H1 (cell line): Measurements from ENCODE around the gene ITPR1. TPM values are rescaled to one million over a fixed set of nuclear protein-coding genes. Genes with fewer than 3 reads are reported as not detected.

Source experiments
- JUND ChIP-seq: IDR thresholded peaks from 2 replicates; pipeline ENCODE4 v1.6.1; 2011; ENCODE audit warnings: mild to moderate bottlenecking, improper control_type of control experiment, low read length
- polyA plus RNA-seq, 7 experiments: library from polyadenylated mRNA; depleted of rRNA in 3 of 7; stranded (reverse) in 5 of 7; unstranded in 2 of 7; fragments of >200 nt in 5 of 7; fragments of 200-250 nt in 2 of 7; gene quantifications; 1 replicate in 5 of 7; 2 replicates in 1 of 7; 4 replicates in 1 of 7; pipeline versions ENCODE4 v1.2.1 to v1.2.3, GENCODE V29; 2011 to 2013; ENCODE audit warnings: missing spikeins in 2 of 7, mixed read lengths in 2 of 7
- total RNA-seq: library from RNA; stranded (reverse); fragmentation: NEBNext Ultra II Directional; extraction: Animal tissue kit (Norgen Biotek cat#: 25700); gene quantifications from 2 replicates; pipeline ENCODE4 v1.2.1, GENCODE V29; 2021

ITPR1 gene
- total and polyA plus RNA-seq, 2 of the 8 experiments (the other 6 are each of a cell fraction or from before 2014, with no cell fraction given): 2.5 to 16.3 TPM

- no peak for TF ChIP-seq JUND
Measured at GRCh38 chr3:4529876-4530588, 36.9 kb downstream of the ITPR1 start (continued).
